Stimulated activated CD4-positive, alpha-beta T cell treated with anti-CD3 and anti-CD28 coated beads, Interleukin-4, amount 100 ng/mL, for 48 hours (primary cell): ENCODE data around the gene MSI2.
A peak's percentile ranks its signal among the peaks of the same experiment; 100 is the strongest.

Experiments used
- DNase-seq, 2 donors: peaks; one replicate each; pipeline ENCODE4 v3.0.0-alpha.2; 2020; ENCODE audit warnings: low read depth in 2 of 2

MSI2 gene

DNA sequence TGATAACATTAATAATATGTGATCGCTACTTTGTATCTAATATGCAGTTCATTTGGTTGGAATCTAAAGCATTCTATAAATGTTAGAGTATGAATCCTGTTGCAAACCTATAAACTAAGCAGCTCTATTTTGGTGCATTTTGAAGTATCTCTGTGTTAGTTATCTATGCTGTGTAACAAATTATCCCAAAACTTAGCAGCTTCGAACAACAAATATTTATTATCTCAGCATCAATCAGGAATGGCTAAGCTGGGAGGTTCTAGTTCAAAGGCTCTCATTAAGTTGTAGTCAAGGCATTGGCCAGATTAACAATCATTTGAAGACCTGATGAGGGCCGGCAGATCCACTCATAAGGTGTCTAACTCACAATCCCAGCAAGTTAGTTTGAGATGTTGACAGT lies 10.1 kb upstream of the MSI2 start:
- DNase-seq: no peak

GRCh38 chr17:57247261-57247660 lies 9.1 kb upstream of the MSI2 start:
- no peak for DNase-seq

GRCh38 chr17:57247913-57248312 lies 8.4 kb upstream of the MSI2 start:
- no peak for DNase-seq

- no peak for DNase-seq
Observed at GRCh38 chr17:57249520-57249919, 6.8 kb upstream of the MSI2 start.

DNA sequence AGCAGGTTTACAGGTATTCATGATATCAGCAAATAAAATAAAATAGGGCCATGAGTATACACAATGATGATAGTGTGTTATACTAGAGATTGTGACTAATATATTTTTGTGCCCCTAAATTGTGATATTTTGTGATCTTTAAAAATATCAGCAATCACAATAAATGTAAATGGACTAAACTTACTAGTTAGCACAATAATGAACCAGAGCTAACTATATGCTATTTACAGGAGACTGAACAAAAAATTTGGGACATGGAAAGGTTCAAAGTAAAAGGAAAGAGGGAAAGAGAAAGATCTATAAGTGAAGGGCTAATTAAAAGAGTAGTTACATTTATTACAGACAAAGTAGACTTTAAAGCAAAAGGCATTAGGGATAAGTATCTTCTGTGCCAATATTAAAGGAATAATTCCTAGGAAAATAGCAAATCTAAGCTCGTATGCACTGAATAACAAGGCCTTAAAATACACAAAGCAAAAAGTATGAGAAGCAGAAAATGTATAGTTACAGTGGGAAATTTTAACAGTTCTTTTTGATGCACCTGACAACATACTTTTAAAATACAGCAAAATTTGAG lies 5.0 kb upstream of the MSI2 start:
- no peak for DNase-seq

- DNase-seq: no peak
Observed at GRCh38 chr17:57253362-57254065, 2.8 kb upstream of the MSI2 start.

- DNase-seq: no peak
Observed at GRCh38 chr17:57255182-57255775, 1.0 kb upstream of the MSI2 start.

DNA sequence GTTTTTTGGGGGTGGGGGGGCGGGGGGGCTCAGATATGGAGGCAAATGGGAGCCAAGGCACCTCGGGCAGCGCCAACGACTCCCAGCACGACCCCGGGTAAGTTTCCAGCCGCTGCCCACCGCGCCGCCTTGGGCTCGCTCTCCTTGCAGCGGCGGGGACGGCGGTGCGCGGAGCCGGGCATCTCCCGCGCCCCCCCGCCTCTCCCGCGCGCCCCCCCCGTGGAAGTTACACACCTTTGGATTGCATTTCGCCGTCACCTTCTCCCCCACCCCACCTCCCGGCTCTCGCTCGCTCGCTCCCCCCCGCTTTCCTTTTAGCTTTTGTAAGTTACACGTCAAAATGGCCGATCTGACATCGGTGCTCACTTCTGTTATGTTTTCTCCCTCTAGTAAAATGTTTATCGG lies 387 bp downstream of the MSI2 start:
- DNase-seq: peak in 1 of 2 donors; percentile 18

GRCh38 chr17:57257195-57257894 lies 1.0 kb downstream of the MSI2 start:
- DNase-seq: no peak

DNA sequence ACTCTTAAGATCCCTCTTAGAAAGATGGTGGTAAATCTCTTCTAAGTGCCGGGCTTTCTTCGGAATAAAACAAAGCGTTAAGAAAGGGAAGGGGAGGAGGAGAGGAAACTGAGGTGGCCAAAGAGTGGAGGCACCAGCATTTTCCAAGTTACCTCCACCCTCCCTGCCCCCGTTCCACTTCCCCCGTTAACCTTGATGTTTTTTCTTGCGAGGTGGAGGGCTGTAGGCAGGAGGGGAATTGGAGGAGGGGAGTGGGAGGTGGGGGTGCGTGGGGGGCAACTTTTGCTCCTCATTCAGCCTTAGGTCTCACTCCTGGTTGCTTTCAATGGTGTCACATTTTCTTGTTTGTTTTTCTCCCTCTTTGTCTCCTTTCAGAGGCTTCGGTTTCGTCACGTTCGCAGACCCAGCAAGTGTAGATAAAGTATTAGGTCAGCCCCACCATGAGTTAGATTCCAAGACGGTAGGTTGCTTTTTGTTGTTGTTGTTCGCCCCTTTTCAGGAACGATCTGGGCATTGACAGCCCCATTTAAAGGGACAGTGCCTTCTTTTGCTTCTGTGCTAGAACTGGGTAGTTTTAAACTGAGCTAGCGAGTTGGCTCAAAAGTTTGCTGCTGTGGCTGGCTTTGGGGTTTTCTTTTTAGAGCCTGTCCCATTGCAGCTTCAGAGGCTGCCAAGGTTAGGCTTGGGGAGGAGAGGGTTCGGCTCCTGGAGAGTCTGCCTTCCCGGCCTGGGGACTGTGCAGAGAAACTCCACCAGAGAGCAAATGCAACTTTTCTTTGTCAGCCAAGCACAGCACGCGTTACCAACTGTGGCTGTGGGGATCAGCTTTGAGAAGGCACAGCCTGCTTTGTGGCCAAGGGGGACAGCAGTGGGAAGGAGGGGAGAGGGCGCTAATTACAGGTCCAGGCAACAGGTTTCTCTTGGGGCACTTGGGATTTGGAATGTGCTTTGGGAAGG lies 1.9 kb downstream of the MSI2 start:
- DNase-seq: no peak

GRCh38 chr17:57259306-57259705 lies 3.0 kb downstream of the MSI2 start:
- DNase-seq: no peak

DNA sequence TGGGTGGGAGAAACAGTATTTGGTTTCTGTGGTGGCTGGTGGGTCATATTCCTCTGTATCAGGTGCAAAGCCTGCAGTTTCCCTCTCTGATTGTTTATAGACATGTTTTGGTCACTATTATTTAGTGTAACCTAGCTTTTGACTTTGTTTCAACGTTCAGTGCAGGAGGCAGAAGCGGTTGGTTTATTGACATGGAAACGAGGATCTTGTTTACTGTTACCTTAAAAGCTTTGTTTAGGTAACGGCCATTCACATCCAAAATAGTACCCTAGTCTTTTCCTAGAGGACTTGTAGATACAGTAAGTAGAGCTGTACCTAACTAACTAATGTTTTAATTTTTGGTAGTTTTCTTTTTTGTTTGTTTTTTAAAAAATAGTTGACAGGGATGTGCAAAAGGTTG lies 3.5 kb downstream of the MSI2 start:
- no peak for DNase-seq

DNA sequence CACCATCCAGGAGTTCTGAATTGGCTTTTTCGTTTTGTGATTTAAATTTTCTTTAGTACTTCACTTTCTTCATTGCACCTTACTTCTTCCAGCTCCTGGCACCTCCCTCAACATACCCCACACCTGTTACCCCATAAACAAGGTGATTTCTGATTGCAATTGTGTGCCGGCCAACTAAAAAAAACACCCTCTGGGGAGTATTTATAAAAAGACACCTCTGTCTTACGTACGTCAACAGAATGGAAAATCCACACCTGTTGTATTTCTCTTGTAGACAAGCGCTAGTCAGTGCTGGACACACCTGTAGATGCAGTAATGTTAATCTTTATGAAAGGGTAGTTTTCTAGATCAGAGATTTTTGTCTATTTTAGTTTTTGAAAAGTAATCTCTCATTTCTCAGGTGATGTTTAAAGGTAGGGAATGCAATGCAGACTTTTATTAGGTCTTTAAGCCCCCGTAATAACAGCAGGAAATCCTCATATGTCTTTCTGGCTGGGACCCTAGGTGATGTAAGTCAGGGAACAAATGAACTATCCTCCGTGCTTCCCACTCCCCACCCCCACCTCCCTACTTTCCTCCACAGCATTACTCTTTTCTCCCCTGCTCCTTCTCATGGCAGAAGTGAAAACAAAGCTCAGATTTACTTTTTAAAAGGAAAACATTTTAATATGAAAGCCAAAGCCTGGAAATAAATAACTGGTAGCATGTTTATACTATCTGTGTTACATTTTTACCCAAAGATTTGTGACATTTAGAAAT lies 4.2 kb downstream of the MSI2 start:
- no peak for DNase-seq

DNA sequence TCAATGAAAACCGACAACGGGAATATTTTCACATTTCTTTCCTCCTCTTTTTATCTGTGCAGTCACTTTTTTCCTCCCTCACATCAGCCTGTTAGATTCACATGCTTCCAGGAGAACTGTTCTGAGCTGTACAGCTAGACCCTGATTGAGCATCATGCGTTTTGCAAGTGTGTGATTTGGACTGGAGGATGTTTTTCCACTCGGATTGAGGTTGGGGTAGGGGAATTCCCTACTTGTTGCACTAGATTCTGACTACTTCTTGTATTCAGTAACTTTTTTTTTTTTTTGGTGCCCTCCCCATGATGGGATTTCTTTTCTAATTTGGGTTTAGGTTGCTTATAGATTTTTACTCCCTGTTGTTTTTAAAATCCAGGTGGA lies 4.8 kb downstream of the MSI2 start:
- no peak for DNase-seq

- no peak for DNase-seq
Observed at GRCh38 chr17:57262557-57262956, 6.2 kb downstream of the MSI2 start.

GRCh38 chr17:57264250-57264649 lies 7.9 kb downstream of the MSI2 start:
- no peak for DNase-seq

- no peak for DNase-seq
Observed at GRCh38 chr17:57264776-57265175, 8.5 kb downstream of the MSI2 start.

GRCh38 chr17:57266902-57267311 lies 10.6 kb downstream of the MSI2 start:
- DNase-seq: no peak

- DNase-seq: no peak
Observed at GRCh38 chr17:57268181-57268580, 11.9 kb downstream of the MSI2 start.

DNA sequence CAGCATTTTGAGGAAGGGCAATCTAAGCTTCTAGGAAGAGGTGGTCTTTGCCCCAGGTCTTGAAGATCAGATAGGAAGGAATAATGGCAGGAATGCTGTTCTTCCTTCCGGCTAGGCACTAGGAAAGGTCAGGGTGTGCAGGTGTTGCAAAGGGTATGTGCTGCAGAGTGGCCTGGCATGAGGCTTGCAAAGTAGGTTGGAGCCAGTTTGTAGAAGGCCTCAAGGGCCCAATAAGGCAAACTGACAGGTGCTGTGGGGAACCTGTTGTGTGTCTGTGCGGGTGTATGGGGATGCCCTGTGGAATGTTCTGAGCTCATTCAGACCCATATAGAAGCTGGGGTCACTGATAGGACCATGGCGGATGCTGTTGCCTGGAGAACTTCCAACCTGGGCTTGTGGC lies 12.7 kb downstream of the MSI2 start:
- DNase-seq: no peak
